Sigmoid colon (tissue), 7 donors: ENCODE data around the gene BANK1. TPM values are rescaled to one million over a fixed set of nuclear protein-coding genes. Genes with fewer than 3 reads are reported as not detected.

Source experiments
- DNase-seq: peaks from one replicate; pipeline ENCODE4 v3.0.0-alpha.2; 2019
- H3K27ac ChIP-seq, 4 donors: fragments of 200-600 bp; sonication (generic); one replicate each; pipeline ENCODE4 v1.5.1; 2016 to 2019; ENCODE audit warnings: mild to moderate bottlenecking in 1 of 4
- H3K27me3 ChIP-seq, 3 donors: fragments of 200-600 bp; sonication (generic); one replicate each; pipeline ENCODE4 v1.5.1; 2019; ENCODE audit warnings: mild to moderate bottlenecking in 1 of 3
- H3K36me3 ChIP-seq, 4 donors: fragments of 200-600 bp; sonication (generic); one replicate each; pipeline ENCODE4 v1.5.1; 2016 to 2019
- H3K4me1 ChIP-seq, 4 donors: fragments of 200-600 bp; sonication (generic); one replicate each; pipeline ENCODE4 v1.5.1; 2017 to 2019
- H3K4me3 ChIP-seq, 4 donors: fragments of 200-600 bp; sonication (generic); one replicate each; pipeline ENCODE4 v1.5.1; 2017 to 2019; ENCODE audit warnings: mild to moderate bottlenecking in 2 of 4, moderate library complexity in 1 of 4
- H3K9me3 ChIP-seq, 4 donors: fragments of 200-600 bp in 3 of 4; sonication (generic) in 3 of 4; one replicate each; pipeline versions ENCODE4 v1.5.1 to v1.6.1; 2013 to 2019
- CTCF ChIP-seq, 4 experiments: fragments of 450-650 bp in 3 of 4; fragments of 200-600 bp in 1 of 4; IDR thresholded peaks; one replicate each; pipeline ENCODE4 v1.5.1; 2016 to 2019; ENCODE audit warnings: antibody characterized with exemption in 4 of 4, mild to moderate bottlenecking in 3 of 4, moderate library complexity in 2 of 4
- EP300 ChIP-seq, 4 donors: sonication (generic); formaldehyde crosslinking; IDR thresholded peaks; one replicate each; pipeline ENCODE4 v1.6.1; 2017; ENCODE audit warnings: antibody characterized with exemption in 4 of 4
- POLR2A ChIP-seq, 2 donors: fragments of 450-650 bp; IDR thresholded peaks; one replicate each; pipeline ENCODE4 v1.6.1; 2016; ENCODE audit warnings: antibody characterized with exemption in 2 of 2, mild to moderate bottlenecking in 2 of 2, moderate library complexity in 2 of 2
- POLR2AphosphoS5 ChIP-seq, 4 donors: sonication (generic); formaldehyde crosslinking; IDR thresholded peaks; one replicate each; pipeline ENCODE4 v1.6.1; 2017; ENCODE audit warnings: antibody characterized with exemption in 4 of 4
- WGBS, 2 donors: extraction: QIAGEN DNeasy Blood & Tissue Kit; methylation state at CpG; one replicate each; pipeline ENCODE4 v1.1.7; 2013; 5-methylcytosine and 5-hydroxymethylcytosine counted together
- intact Hi-C: fragments of 100-400 bp; cut with DNase I; formaldehyde crosslinking; loops from one replicate; pipeline ENCODE4 v1.15.1; 2023
- polyA plus RNA-seq, 3 donors: library from polyadenylated mRNA; stranded (reverse); fragments of 200-250 nt; gene quantifications; one replicate each; pipeline ENCODE4 v1.2.3, GENCODE V29; 2013
- total RNA-seq, 4 donors: library from RNA; depleted of rRNA; stranded (reverse); fragments of >200 nt; gene quantifications; one replicate each; pipeline ENCODE4 v1.1.0, GENCODE V29; 2016
- donor health status: healthy with polysubstance abuse.
- donor health status: Bipolar disorder and iron deficiency.
- donor health status: healthy.

Gene BANK1
- total and polyA plus RNA-seq, 7 donors, result 0.69 to 25.2 (median 1.2) TPM

GRCh38 chr4:101823864-101824263, 33.3 kb downstream of the BANK1 start:
- Histone ChIP-seq H3K27me3 (no peaks in the 10 kb centered on the region), H3K4me3 (no peak overlapping the region), H3K36me3 (no peaks in the 10 kb centered on the region), H3K4me1 (no peaks in the 10 kb centered on the region), H3K9me3 (no peaks in the 10 kb centered on the region), H3K27ac (no peak overlapping the region)
- WGBS, 2 donors, result 67 to 87% methylated on average over 2 of the region's 2 CpGs
- intact Hi-C loops, result no loop called here
- no peak for DNase-seq
- no peak for TF ChIP-seq POLR2A (IDR thresholded peaks at IDR 0.05)
- no peak for TF ChIP-seq POLR2AphosphoS5 (IDR thresholded peaks at IDR 0.05)
- no peak for TF ChIP-seq CTCF (IDR thresholded peaks at IDR 0.05)
- TF ChIP-seq EP300 (IDR thresholded peaks at IDR 0.05), result no peak

- Histone ChIP-seq H3K27ac (no peak overlapping the region), H3K4me3 (no peak overlapping the region), H3K27me3 (no peaks in the 10 kb centered on the region), H3K9me3 (no peaks in the 10 kb centered on the region), H3K4me1 (no peaks in the 10 kb centered on the region), H3K36me3 (no peaks in the 10 kb centered on the region)
- DNase-seq, result no peak
- TF ChIP-seq CTCF (IDR thresholded peaks at IDR 0.05), result no peak
- no peak for TF ChIP-seq POLR2A (IDR thresholded peaks at IDR 0.05)
- no peak for TF ChIP-seq POLR2AphosphoS5 (IDR thresholded peaks at IDR 0.05)
- no peak for TF ChIP-seq EP300 (IDR thresholded peaks at IDR 0.05)
- intact Hi-C loops, result no loop called here
Observed at GRCh38 chr4:101824500-101824899, 34.0 kb downstream of the BANK1 start.

- Histone ChIP-seq H3K4me1 (no peaks in the 10 kb centered on the region), H3K9me3 (no peaks in the 10 kb centered on the region), H3K27me3 (no peaks in the 10 kb centered on the region), H3K4me3 (no peak overlapping the region), H3K36me3 (no peaks in the 10 kb centered on the region), H3K27ac (no peak overlapping the region)
- no peak for DNase-seq
- TF ChIP-seq POLR2A (IDR thresholded peaks at IDR 0.05) (no peak), EP300 (IDR thresholded peaks at IDR 0.05) (no peak), POLR2AphosphoS5 (IDR thresholded peaks at IDR 0.05) (no peak), CTCF (IDR thresholded peaks at IDR 0.05) (no peak)
- intact Hi-C loops, result no loop called here
- WGBS, 2 donors, result 92 to 93% methylated on average over 2 of the region's 2 CpGs
Observed at GRCh38 chr4:101825953-101826352, 35.4 kb downstream of the BANK1 start.

- no peak for DNase-seq
- Histone ChIP-seq H3K36me3 (no peaks in the 10 kb centered on the region), H3K4me3 (no peak overlapping the region), H3K4me1 (peaks cover 0 to 4% (median 0%) of the 10 kb centered on the region in 4 donors), H3K9me3 (no peaks in the 10 kb centered on the region), H3K27me3 (no peaks in the 10 kb centered on the region), H3K27ac (no peak overlapping the region)
- TF ChIP-seq EP300 (IDR thresholded peaks at IDR 0.05), result no peak
- no peak for TF ChIP-seq CTCF (IDR thresholded peaks at IDR 0.05)
- no peak for TF ChIP-seq POLR2AphosphoS5 (IDR thresholded peaks at IDR 0.05)
- TF ChIP-seq POLR2A (IDR thresholded peaks at IDR 0.05), result no peak
- intact Hi-C loops, result no loop called here
Observed at GRCh38 chr4:101831816-101832215, 41.3 kb downstream of the BANK1 start.

GRCh38 chr4:101833480-101833879, 43.0 kb downstream of the BANK1 start:
- Histone ChIP-seq H3K9me3 (no peaks in the 10 kb centered on the region), H3K27me3 (no peaks in the 10 kb centered on the region), H3K4me3 (no peak overlapping the region), H3K27ac (no peak overlapping the region), H3K36me3 (no peaks in the 10 kb centered on the region), H3K4me1 (peaks cover 0 to 4% (median 0%) of the 10 kb centered on the region in 4 donors)
- intact Hi-C loops, result no loop called here
- TF ChIP-seq POLR2AphosphoS5 (IDR thresholded peaks at IDR 0.05) (no peak), CTCF (IDR thresholded peaks at IDR 0.05) (no peak), POLR2A (IDR thresholded peaks at IDR 0.05) (no peak), EP300 (IDR thresholded peaks at IDR 0.05) (no peak)
- WGBS, 2 donors, result 69 to 95% methylated on average over 1 of the region's 1 CpG
- DNase-seq, result no peak
